GM12878 (cell line): Measurements from ENCODE around the gene FNDC3B. TPM values are rescaled to one million over a fixed set of nuclear protein-coding genes. Genes with fewer than 3 reads are reported as not detected.

Experiments
- ATAC-seq: fragments of 200-7000 bp; cut with Tn5 transposase; 3 replicates; pipeline ENCODE4 v1.9.1; 2020; ENCODE audit warnings: mild to moderate bottlenecking, moderate library complexity
- BruUV-seq: library from RNA; stranded (reverse); fragments of 400-500 nt; replicated peaks from 2 replicates; lab custom pipeline; 2021; lab: Mats Ljungman, UMichigan
- CTCF ChIA-PET: fragments of 300-600 bp; sonication (Branson Sonifier 250); formaldehyde crosslinking; extraction: SDS; loops from one replicate; lab custom pipeline; 2021; ENCODE audit warnings: inconsistent platforms; lab: Yijun Ruan, JAX
- POLR2A ChIA-PET: fragments of 350-600 bp; formaldehyde crosslinking; extraction: SDS; loops from one replicate; lab custom pipeline; 2021; ENCODE audit warnings: inconsistent platforms; lab: Charles Lee
- RAD21 ChIA-PET: fragments of 300-600 bp; sonication (Branson Sonifier 250); formaldehyde crosslinking; loops from one replicate; lab custom pipeline; 2023; ENCODE audit warnings: antibody characterized with exemption; ENCODE audit not compliant: unreplicated experiment; lab: Charles Lee
- SMC1A ChIA-PET: fragments of 300-600 bp; sonication (Branson Sonifier 250); formaldehyde crosslinking; loops from one replicate; lab custom pipeline; 2023; ENCODE audit not compliant: unreplicated experiment, uncharacterized antibody; lab: Charles Lee
- DNase-seq: peaks from one replicate; pipeline ENCODE4 v3.0.0-alpha.2; 2011; ENCODE audit warnings: low read depth, low spot score
- FAIRE-seq: peaks from 3 replicates; lab custom pipeline; 2011; peaks lifted over from hg19 to GRCh38; lab: Jason Lieb, UNC
- H2AFZ ChIP-seq: 2 replicates; pipeline ENCODE4 v1.6.0; 2011; ENCODE audit warnings: low read depth, low read length, control low read depth; ENCODE audit not compliant: control insufficient read depth
- H3K27ac ChIP-seq: 2 replicates; pipeline ENCODE4 v1.5.1; 2011; ENCODE audit warnings: control low read depth; ENCODE audit not compliant: control insufficient read depth, insufficient read depth
- H3K27me3 ChIP-seq, 2 experiments: replicated peaks in 1 of 2; 2 replicates each; pipeline versions ENCODE4 v1.6.0 to v1.6.1; 2011; ENCODE audit warnings: low read length in 1 of 2; ENCODE audit not compliant: control insufficient read depth in 2 of 2, insufficient read depth in 2 of 2
- H3K36me3 ChIP-seq, 2 experiments: 2 replicates each; pipeline ENCODE4 v1.5.1; 2011; ENCODE audit warnings: low read length in 1 of 2; ENCODE audit not compliant: control insufficient read depth in 2 of 2, insufficient read depth in 2 of 2
- H3K4me1 ChIP-seq: 2 replicates; pipeline ENCODE4 v1.6.1; 2011; ENCODE audit warnings: mild to moderate bottlenecking, low read length, moderate library complexity, mixed read lengths; ENCODE audit not compliant: control insufficient read depth, insufficient read depth
- H3K4me2 ChIP-seq: 2 replicates; pipeline ENCODE4 v1.6.0; 2011; ENCODE audit warnings: control low read depth; ENCODE audit not compliant: control insufficient read depth, insufficient read depth
- H3K4me3 ChIP-seq: fragments of 200-600 bp; sonication (generic); 2 replicates; pipeline ENCODE4 v1.5.1; 2016
- H3K79me2 ChIP-seq: 2 replicates; pipeline ENCODE4 v1.6.0; 2011; ENCODE audit warnings: low read length; ENCODE audit not compliant: control insufficient read depth, insufficient read depth
- H3K9ac ChIP-seq: 2 replicates; pipeline ENCODE4 v1.8.0; 2011; ENCODE audit warnings: low read length, control low read depth, mixed read lengths; ENCODE audit not compliant: control insufficient read depth, insufficient read depth
- H3K9me3 ChIP-seq: replicated peaks from 3 replicates; pipeline ENCODE4 v1.5.1; 2011; ENCODE audit warnings: mild to moderate bottlenecking, low read length; ENCODE audit not compliant: control insufficient read depth, insufficient read depth
- H4K20me1 ChIP-seq: 2 replicates; pipeline ENCODE4 v1.6.0; 2011; ENCODE audit not compliant: control insufficient read depth, insufficient read depth
- BCL11A ChIP-seq: IDR thresholded peaks from 2 replicates; pipeline ENCODE4 v1.6.1; 2011; ENCODE audit warnings: low read depth, low read length
- EP300 ChIP-seq, 2 experiments: fragments of 150-350 bp in 1 of 2; IDR thresholded peaks; 2 replicates each; pipeline ENCODE4 v1.6.1; 2011 to 2012; ENCODE audit warnings: low read depth in 2 of 2, low read length in 2 of 2, borderline replicate concordance in 1 of 2, improper control_type of control experiment in 1 of 2, inconsistent platforms in 1 of 2; ENCODE audit not compliant: control insufficient read depth in 1 of 2
- ETV6 ChIP-seq, 2 experiments: fragments of 450-650 bp in 1 of 2; IDR thresholded peaks in 1 of 2; conservative IDR thresholded peaks in 1 of 2; 2 replicates each; pipeline ENCODE4 v1.6.1; 2014; ENCODE audit warnings: antibody characterized with exemption in 1 of 2, borderline replicate concordance in 1 of 2, low read depth in 1 of 2, mild to moderate bottlenecking in 1 of 2, moderate library complexity in 1 of 2
- FOS ChIP-seq: IDR thresholded peaks from 3 replicates; pipeline ENCODE4 v1.6.1; 2011; ENCODE audit warnings: borderline replicate concordance; ENCODE audit not compliant: insufficient read length; ENCODE audit errors: extremely low read depth
- MAX ChIP-seq: IDR thresholded peaks from 2 replicates; pipeline ENCODE4 v1.6.1; 2012; ENCODE audit warnings: low read depth, low read length, improper control_type of control experiment
- MTA2 ChIP-seq: fragments of 450-650 bp; IDR thresholded peaks from 2 replicates; pipeline ENCODE4 v1.6.1; 2016; ENCODE audit warnings: low read depth, mild to moderate bottlenecking, moderate library complexity
- MTA3 ChIP-seq: IDR thresholded peaks from 2 replicates; pipeline ENCODE4 v1.6.1; 2012; ENCODE audit warnings: low read length, inconsistent platforms, borderline replicate concordance
- NFIC ChIP-seq: IDR thresholded peaks from 2 replicates; pipeline ENCODE4 v1.6.1; 2012; ENCODE audit warnings: low read depth, mild to moderate bottlenecking, inconsistent platforms, low read length, moderate library complexity
- NFYB ChIP-seq: IDR thresholded peaks from 2 replicates; pipeline ENCODE4 v1.6.1; 2011; ENCODE audit warnings: low read depth, mild to moderate bottlenecking, low read length, improper control_type of control experiment, moderate library complexity; ENCODE audit not compliant: insufficient read depth
- NR2C2 ChIP-seq: IDR thresholded peaks from 2 replicates; pipeline ENCODE4 v1.6.1; 2011; ENCODE audit warnings: borderline replicate concordance, low read depth; ENCODE audit not compliant: control insufficient read depth, insufficient read length
- PAX5 ChIP-seq: IDR thresholded peaks from 2 replicates; pipeline ENCODE4 v1.6.1; 2011; ENCODE audit warnings: low read depth, low read length, borderline replicate concordance
- RBBP5 ChIP-seq: fragments of 200-600 bp; sonication (generic); conservative IDR thresholded peaks from 2 replicates; pipeline ENCODE4 v1.6.1; 2016
- RUNX3 ChIP-seq: IDR thresholded peaks from 2 replicates; pipeline ENCODE4 v1.6.1; 2012; ENCODE audit warnings: low read length, inconsistent platforms
- SIN3A ChIP-seq: IDR thresholded peaks from 2 replicates; pipeline ENCODE4 v1.6.1; 2012; ENCODE audit warnings: low read depth, low read length, improper control_type of control experiment
- SREBF1 ChIP-seq: IDR thresholded peaks from 2 replicates; pipeline ENCODE4 v1.6.1; 2012; ENCODE audit warnings: mild to moderate bottlenecking, low read length
- TAF1 ChIP-seq: IDR thresholded peaks from 2 replicates; pipeline ENCODE4 v1.6.1; 2011; ENCODE audit warnings: mild to moderate bottlenecking, low read depth, low read length, borderline replicate concordance
- TCF3 ChIP-seq: IDR thresholded peaks from 2 replicates; pipeline ENCODE4 v1.6.1; 2012; ENCODE audit warnings: low read depth, mild to moderate bottlenecking, low read length, borderline replicate concordance; ENCODE audit not compliant: insufficient read depth
- USF2 ChIP-seq: IDR thresholded peaks from 2 replicates; pipeline ENCODE4 v1.6.1; 2011; ENCODE audit warnings: low read depth, low read length, improper control_type of control experiment, borderline replicate concordance
- YBX1 ChIP-seq: fragments of 450-650 bp; IDR thresholded peaks from 2 replicates; pipeline ENCODE4 v1.6.1; 2016; ENCODE audit warnings: antibody characterized with exemption
- WGBS: methylation state at CpG from one replicate; pipeline ENCODE4 v1.1.6; 2016; ENCODE audit warnings: low lambda C conversion rate; ENCODE audit not compliant: insufficient replicate concordance, insufficient coverage; ENCODE audit errors: missing lambda C conversion rate; 5-methylcytosine and 5-hydroxymethylcytosine counted together
- in situ Hi-C: fragments of 300-500 bp; cut with MboI; formaldehyde crosslinking; loops from 9 replicates; pipeline ENCODE4 v1.14.3; 2018; ENCODE audit warnings: mixed read lengths
- intact Hi-C: fragments of 100-400 bp; cut with micrococcal nuclease; formaldehyde crosslinking; loops from one replicate; pipeline ENCODE4 v1.14.2; 2022; ENCODE audit not compliant: unreplicated experiment
- polyA plus RNA-seq, 11 experiments: library from polyadenylated mRNA; depleted of rRNA in 4 of 11; unstranded in 6 of 11; stranded (reverse) in 5 of 11; fragments of >200 nt; fragmentation: Nextera tagmentation in 4 of 11; fragmentation: Illumina TruSeq in 1 of 11; extraction: Ambion mirVana in 4 of 11; extraction: Trizol in 1 of 11; gene quantifications; 1 replicate in 1 of 11; 2 replicates in 10 of 11; pipeline versions ENCODE4 v1.2.1 to v1.2.3, GENCODE V29; 2011 to 2016; ENCODE audit warnings: inconsistent platforms in 2 of 11, missing spikeins in 2 of 11, low read depth in 1 of 11
- total RNA-seq, 4 experiments: library from RNA; depleted of rRNA in 3 of 4; stranded (reverse); fragments of >200 nt in 3 of 4; fragmentation: Illumina TruSeq in 1 of 4; extraction: Trizol in 1 of 4; gene quantifications; 2 replicates each; pipeline versions ENCODE4 v1.2.1 to v1.2.3, GENCODE V29; 2013 to 2021
- TF ChIP-seq, protein P1 (sequence below): fragments of 150-350 bp; IDR thresholded peaks from 2 replicates; pipeline ENCODE4 v1.6.1; 2014; ENCODE audit warnings: mild to moderate bottlenecking, low read depth, low read length

FNDC3B gene
- total and polyA plus RNA-seq, 10 of the 15 experiments (the other 5 are each of a cell fraction or from before 2014, with no cell fraction given) = 7.9 to 35.0 (median 18.5) TPM

GRCh38 chr3:172059532-172059931 is 20.2 kb downstream of the FNDC3B start:
- Histone ChIP-seq H3K36me3 (peaks cover under 1 to 10% of the 10 kb centered on the region in 2 experiments; a peak in 3 of 4 replicates), H3K79me2 (peaks cover 79% of the 10 kb centered on the region), H3K27ac (no peak overlapping the region), H4K20me1 (no peaks in the 10 kb centered on the region), H3K4me1 (peaks cover 22% of the 10 kb centered on the region)
- ChIA-PET SMC1A (interaction anchor here (1.4 kb wide), 2 partner anchors 13 to 42 kb away, joined by 3 read pairs; no protein-coding TSS in a partner anchor), CTCF (no interaction called here)
- DNase-seq = no peak
- TF ChIP-seq MTA2 (no peak), TAF1 (no peak), SREBF1 (no peak), FOS (no peak), YBX1 (no peak), SIN3A (no peak), NFIC (no peak), RBBP5 (no peak), MTA3 (no peak), PAX5 (no peak), MAX (no peak), BCL11A (no peak), USF2 (no peak), NFYB (no peak), RUNX3 (no peak), EP300 (IDR thresholded peaks at IDR 0.05; ENCODE audit: borderline replicate concordance in 1 of 2, control insufficient read depth in 1 of 2, low read depth in 2 of 2, low read length in 2 of 2) (no peak), TCF3 (no peak), ETV6 (conservative IDR thresholded peaks at IDR 0.05 in 1 of 2, IDR thresholded peaks at IDR 0.05 in 1 of 2; ENCODE audit: borderline replicate concordance in 1 of 2, low read depth in 1 of 2) (no peak), NR2C2 (no peak)
- TF ChIP-seq, protein P1, sequence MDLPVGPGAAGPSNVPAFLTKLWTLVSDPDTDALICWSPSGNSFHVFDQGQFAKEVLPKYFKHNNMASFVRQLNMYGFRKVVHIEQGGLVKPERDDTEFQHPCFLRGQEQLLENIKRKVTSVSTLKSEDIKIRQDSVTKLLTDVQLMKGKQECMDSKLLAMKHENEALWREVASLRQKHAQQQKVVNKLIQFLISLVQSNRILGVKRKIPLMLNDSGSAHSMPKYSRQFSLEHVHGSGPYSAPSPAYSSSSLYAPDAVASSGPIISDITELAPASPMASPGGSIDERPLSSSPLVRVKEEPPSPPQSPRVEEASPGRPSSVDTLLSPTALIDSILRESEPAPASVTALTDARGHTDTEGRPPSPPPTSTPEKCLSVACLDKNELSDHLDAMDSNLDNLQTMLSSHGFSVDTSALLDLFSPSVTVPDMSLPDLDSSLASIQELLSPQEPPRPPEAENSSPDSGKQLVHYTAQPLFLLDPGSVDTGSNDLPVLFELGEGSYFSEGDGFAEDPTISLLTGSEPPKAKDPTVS = no peak
- TF ChIP-seq, all 136 proteins: peak for 0
- BruUV-seq = no TSS peak
- ChIA-PET POLR2A (no interaction called here), RAD21 (no interaction called here)
- 100% methylated on average over 3 of the region's 3 CpGs for WGBS
- H3K4me3 ChIP-seq = no peak overlapping the region
- H2AFZ ChIP-seq = no peak overlapping the region
- no peak for ATAC-seq
- H3K4me2 ChIP-seq = no peak overlapping the region
- FAIRE-seq = no peak
- in situ Hi-C loops = no loop called here
- no peaks in the 10 kb centered on the region for H3K27me3 ChIP-seq
- peaks cover 5% of the 10 kb centered on the region; the same call in 2 of the 3 replicates for H3K9me3 ChIP-seq
- intact Hi-C loops = no loop called here
- no peak overlapping the region for H3K9ac ChIP-seq
